WTC11 (cell line): ENCODE measurements around the gene MRPL32.

Experiments used
- HMGXB4 ChIP-seq: sonication (generic); formaldehyde crosslinking; IDR thresholded peaks from 2 replicates; pipeline ENCODE4 v1.8.1; 2023; ENCODE audit warnings: mild to moderate bottlenecking, moderate library complexity, missing genetic modification reagents
- ZNF423 ChIP-seq: fragments of 250-450 bp; sonication (Bioruptor Pico); IDR thresholded peaks from 2 replicates; pipeline ENCODE4 v2.1.2; 2022; ENCODE audit warnings: mild to moderate bottlenecking, moderate library complexity
- TF ChIP-seq, protein P1 (sequence below): sonication (generic); formaldehyde crosslinking; IDR thresholded peaks from 2 replicates; pipeline ENCODE4 v1.8.0; 2022; ENCODE audit warnings: mild to moderate bottlenecking, missing genetic modification reagents

DNA sequence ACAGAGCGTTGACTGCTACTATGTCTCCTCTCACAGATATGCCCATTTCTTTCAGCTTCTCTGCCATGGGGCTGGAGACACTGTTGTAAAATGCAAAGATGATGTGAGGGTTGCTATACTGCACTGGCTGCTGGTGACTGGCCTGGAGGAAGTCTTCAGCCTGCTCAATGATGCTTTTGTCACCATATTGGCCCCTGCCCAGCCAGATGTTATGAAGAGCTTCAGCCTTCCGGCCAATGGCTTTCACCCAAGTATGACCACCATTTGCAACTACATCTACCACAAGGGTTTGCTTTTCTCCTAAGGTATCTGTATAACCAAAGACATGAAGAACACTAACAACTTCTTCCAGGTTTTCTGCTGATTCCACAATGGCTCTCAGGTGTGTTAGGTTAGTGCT, 21.9 kb upstream of the MRPL32 start:
- no peak for TF ChIP-seq HMGXB4 (CRISPR knock-in tag)
- TF ChIP-seq, protein P1, sequence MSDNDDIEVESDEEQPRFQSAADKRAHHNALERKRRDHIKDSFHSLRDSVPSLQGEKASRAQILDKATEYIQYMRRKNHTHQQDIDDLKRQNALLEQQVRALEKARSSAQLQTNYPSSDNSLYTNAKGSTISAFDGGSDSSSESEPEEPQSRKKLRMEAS (CRISPR knock-in tag), result no peak
- TF ChIP-seq ZNF423 (CRISPR knock-in tag), result no peak
